Caco-2 (cell line): ENCODE data around the gene ASTN2. TPM values are rescaled to one million over a fixed set of nuclear protein-coding genes. Genes with fewer than 3 reads are reported as not detected.

Source experiments
- BruUV-seq: library from RNA; stranded (reverse); fragments of 400-500 nt; replicated peaks from 2 replicates; lab custom pipeline; 2021; lab: Mats Ljungman, UMichigan
- CTCF ChIA-PET: fragments of 300-600 bp; sonication (Branson Sonifier 250); formaldehyde crosslinking; loops from one replicate; lab custom pipeline; 2022; ENCODE audit warnings: antibody characterized with exemption; lab: Charles Lee
- POLR2A ChIA-PET: fragments of 300-600 bp; sonication (Branson Sonifier 250); formaldehyde crosslinking; loops from one replicate; lab custom pipeline; 2022; ENCODE audit warnings: antibody characterized with exemption; lab: Charles Lee
- DNase-seq, 2 experiments: peaks; one replicate each; pipeline versions ENCODE4 v3.0.0 to v3.0.0-alpha.2; 2020 to 2022
- H3K27me3 ChIP-seq: replicated peaks from 2 replicates; pipeline ENCODE4 v1.6.0; 2011; ENCODE audit warnings: low read length; ENCODE audit not compliant: control insufficient read depth, insufficient read depth
- H3K36me3 ChIP-seq: 2 replicates; pipeline ENCODE4 v1.5.1; 2011; ENCODE audit warnings: low read length; ENCODE audit not compliant: control insufficient read depth, insufficient read depth
- H3K4me1 ChIP-seq: fragments of 250-450 bp; sonication (Bioruptor Pico); 2 replicates; pipeline ENCODE4 v1.5.1; 2020; ENCODE audit warnings: mild to moderate bottlenecking
- H3K4me3 ChIP-seq: 2 replicates; pipeline ENCODE4 v1.5.1; 2011; ENCODE audit warnings: low read depth, mild to moderate bottlenecking, control low read depth, low read length
- H3K9me3 ChIP-seq: fragments of 250-450 bp; sonication (Bioruptor Pico); 2 replicates; pipeline ENCODE4 v1.5.1; 2020; ENCODE audit warnings: mild to moderate bottlenecking, moderate library complexity
- H3K27ac Mint-ChIP-seq: one replicate; pipeline ENCODE4 v1.8.0; 2022; ENCODE audit warnings: mixed read lengths; ENCODE audit not compliant: unreplicated experiment
- H3K27me3 Mint-ChIP-seq: one replicate; pipeline ENCODE4 v1.8.0; 2022; ENCODE audit warnings: mixed read lengths; ENCODE audit not compliant: insufficient read depth, unreplicated experiment
- H3K36me3 Mint-ChIP-seq: one replicate; pipeline ENCODE4 v1.8.0; 2022; ENCODE audit warnings: mild to moderate bottlenecking, mixed read lengths; ENCODE audit not compliant: insufficient read depth, unreplicated experiment
- H3K4me1 Mint-ChIP-seq: one replicate; pipeline ENCODE4 v1.8.0; 2022; ENCODE audit warnings: low read depth, mixed read lengths; ENCODE audit not compliant: unreplicated experiment
- H3K4me3 Mint-ChIP-seq: one replicate; pipeline ENCODE4 v1.8.0; 2022; ENCODE audit warnings: mild to moderate bottlenecking, moderate library complexity, mixed read lengths; ENCODE audit not compliant: unreplicated experiment
- H3K9me3 Mint-ChIP-seq: one replicate; pipeline ENCODE4 v1.8.0; 2022; ENCODE audit warnings: mixed read lengths; ENCODE audit not compliant: unreplicated experiment
- CTCF ChIP-seq, 2 experiments: fragments of 200-600 bp in 1 of 2; IDR thresholded peaks; 1 replicate in 1 of 2; 2 replicates in 1 of 2; pipeline versions ENCODE4 v1.5.1 to v1.8.0; 2011 to 2022; ENCODE audit warnings: antibody characterized with exemption in 1 of 2, control low read depth in 1 of 2, inconsistent platforms in 1 of 2, low read depth in 1 of 2, low read length in 1 of 2, mild to moderate bottlenecking in 1 of 2, moderate library complexity in 1 of 2; ENCODE audit not compliant: insufficient read depth in 1 of 2, severe bottlenecking in 1 of 2, unreplicated experiment in 1 of 2
- intact Hi-C: fragments of 100-400 bp; cut with micrococcal nuclease; formaldehyde crosslinking; loops from one replicate; pipeline ENCODE4 v1.10.0; 2022; ENCODE audit not compliant: unreplicated experiment
- total RNA-seq: library from RNA; stranded (reverse); gene quantifications from 2 replicates; pipeline ENCODE4 v1.2.3, GENCODE V29; 2022

Gene ASTN2
- total RNA-seq, 1 experiment from 2014 or later = 12.7 TPM

GRCh38 chr9:117180896-117181445, 233.9 kb downstream of the ASTN2 start:
- Mint-ChIP-seq H3K27ac (no peak overlapping the region), H3K36me3 (no peaks in the 10 kb centered on the region), H3K4me3 (no peak overlapping the region), H3K4me1 (no peaks in the 10 kb centered on the region), H3K27me3 (peaks cover 4% of the 10 kb centered on the region), H3K9me3 (peaks cover 13% of the 10 kb centered on the region)
- Histone ChIP-seq H3K36me3 (no peaks in the 10 kb centered on the region), H3K27me3 (no peaks in the 10 kb centered on the region), H3K4me1 (no peaks in the 10 kb centered on the region), H3K4me3 (no peak overlapping the region), H3K9me3 (no peaks in the 10 kb centered on the region)
- no peak for DNase-seq
- no peak for TF ChIP-seq CTCF (IDR thresholded peaks at IDR 0.05; ENCODE audit: insufficient read depth in 1 of 2, low read depth in 1 of 2, low read length in 1 of 2, severe bottlenecking in 1 of 2, unreplicated experiment in 1 of 2)
- ChIA-PET POLR2A (no interaction called here), CTCF (no interaction called here)
- intact Hi-C loops = no loop called here
- BruUV-seq = no TSS peak

DNA sequence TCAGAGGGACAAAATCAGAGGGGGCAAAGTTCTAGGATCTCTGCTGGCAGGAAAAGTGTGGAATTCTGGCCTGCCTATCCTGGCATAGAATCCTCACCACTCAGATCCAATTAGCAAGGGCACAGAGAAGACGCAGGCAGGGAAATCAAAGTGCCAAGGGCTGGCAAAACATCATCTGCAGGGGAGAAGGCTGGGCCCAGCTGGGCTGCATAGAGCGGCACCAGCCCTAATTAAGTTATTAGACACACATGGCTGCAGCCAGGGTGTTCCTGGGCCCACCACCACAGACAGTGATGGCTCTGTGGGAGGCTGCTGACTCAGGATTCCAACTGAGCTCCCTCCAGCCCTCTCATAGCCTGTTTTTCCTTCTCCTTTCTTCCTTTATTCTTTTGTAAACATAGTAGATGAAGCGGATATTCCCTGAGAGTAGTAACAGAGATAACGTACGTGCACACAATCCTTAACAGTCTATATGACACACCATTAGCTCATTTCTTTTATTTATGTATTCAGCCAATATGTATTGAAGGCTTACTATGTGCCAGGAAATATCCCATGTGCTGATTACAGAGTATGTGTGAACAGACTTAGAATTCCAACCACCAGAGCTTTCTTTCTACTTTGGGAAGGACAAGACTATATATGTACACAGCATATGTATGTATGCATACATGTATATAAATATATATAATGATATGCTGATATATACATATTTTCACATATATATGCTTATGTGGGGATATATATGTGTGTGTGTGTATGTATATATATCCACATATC, 236.1 kb downstream of the ASTN2 start:
- Mint-ChIP-seq H3K9me3 (peaks cover 13% of the 10 kb centered on the region), H3K4me1 (no peaks in the 10 kb centered on the region), H3K27me3 (no peaks in the 10 kb centered on the region), H3K4me3 (no peak overlapping the region), H3K36me3 (no peaks in the 10 kb centered on the region), H3K27ac (no peak overlapping the region)
- POLR2A ChIA-PET = no interaction called here
- Histone ChIP-seq H3K4me3 (no peak overlapping the region), H3K36me3 (no peaks in the 10 kb centered on the region), H3K9me3 (no peaks in the 10 kb centered on the region), H3K27me3 (no peaks in the 10 kb centered on the region), H3K4me1 (no peaks in the 10 kb centered on the region)
- TF ChIP-seq CTCF (IDR thresholded peaks at IDR 0.05; ENCODE audit: insufficient read depth in 1 of 2, low read depth in 1 of 2, low read length in 1 of 2, severe bottlenecking in 1 of 2, unreplicated experiment in 1 of 2) = no peak
- no TSS peak for BruUV-seq
- no peak for DNase-seq
- intact Hi-C loops = no loop called here
- CTCF ChIA-PET = no interaction called here

- no peak overlapping the region for H3K4me3 Mint-ChIP-seq
- no peaks in the 10 kb centered on the region for H3K9me3 Mint-ChIP-seq
- ChIA-PET POLR2A (no interaction called here), CTCF (no interaction called here)
- DNase-seq = no peak
- intact Hi-C loops = no loop called here
- Histone ChIP-seq H3K4me1 (no peaks in the 10 kb centered on the region), H3K36me3 (no peaks in the 10 kb centered on the region), H3K9me3 (no peaks in the 10 kb centered on the region), H3K4me3 (no peak overlapping the region), H3K27me3 (no peaks in the 10 kb centered on the region)
- no peak for TF ChIP-seq CTCF (IDR thresholded peaks at IDR 0.05; ENCODE audit: insufficient read depth in 1 of 2, low read depth in 1 of 2, low read length in 1 of 2, severe bottlenecking in 1 of 2, unreplicated experiment in 1 of 2)
- H3K27me3 Mint-ChIP-seq = peaks cover 10% of the 10 kb centered on the region
- no peak overlapping the region for H3K27ac Mint-ChIP-seq
- H3K4me1 Mint-ChIP-seq = no peaks in the 10 kb centered on the region
- H3K36me3 Mint-ChIP-seq = no peaks in the 10 kb centered on the region
- no TSS peak for BruUV-seq
Observed at GRCh38 chr9:117170567-117170966, 244.3 kb downstream of the ASTN2 start.
